Keratinocyte (primary cell): Measurements from ENCODE around the gene LHX5. TPM values are rescaled to one million over a fixed set of nuclear protein-coding genes. Genes with fewer than 3 reads are reported as not detected.
A peak's percentile ranks its signal among the peaks of the same experiment; 100 is the strongest.

Experiments used
- DNase-seq: peaks from one replicate; pipeline ENCODE4 v3.0.0-alpha.2; 2011; ENCODE audit warnings: low read depth, missing footprints, low spot score
- FAIRE-seq: peaks from 2 replicates; lab custom pipeline; 2011; peaks lifted over from hg19 to GRCh38; lab: Jason Lieb, UNC
- H2AFZ ChIP-seq: 2 replicates; pipeline ENCODE4 v1.6.0; 2012; ENCODE audit warnings: low read length, control low read depth, inconsistent platforms; ENCODE audit not compliant: control insufficient read depth
- H3K27ac ChIP-seq: 2 replicates; pipeline ENCODE4 v1.5.1; 2011; ENCODE audit warnings: low read length; ENCODE audit not compliant: control insufficient read depth, insufficient read depth
- H3K27me3 ChIP-seq: 3 replicates; pipeline ENCODE4 v1.6.0; 2011; ENCODE audit warnings: low read length; ENCODE audit not compliant: control insufficient read depth, insufficient read depth; ENCODE audit errors: extremely low read depth
- H3K36me3 ChIP-seq, 2 experiments: 2 replicates in 1 of 2; 3 replicates in 1 of 2; pipeline ENCODE4 v1.5.1; 2011; ENCODE audit warnings: low read length in 2 of 2, mild to moderate bottlenecking in 1 of 2; ENCODE audit not compliant: control insufficient read depth in 2 of 2, insufficient read depth in 2 of 2; ENCODE audit errors: extremely low read depth in 1 of 2
- H3K4me1 ChIP-seq: 3 replicates; pipeline ENCODE4 v1.5.1; 2011; ENCODE audit warnings: low read length; ENCODE audit not compliant: control insufficient read depth, insufficient read depth; ENCODE audit errors: extremely low read depth
- H3K4me2 ChIP-seq: 3 replicates; pipeline ENCODE4 v1.6.0; 2011; ENCODE audit warnings: low read depth, low read length; ENCODE audit not compliant: control insufficient read depth, insufficient read depth; ENCODE audit errors: extremely low read depth
- H3K4me3 ChIP-seq, 3 experiments: fragments of 200-600 bp in 1 of 3; sonication (generic) in 1 of 3; 2 replicates in 2 of 3; 3 replicates in 1 of 3; pipeline ENCODE4 v1.5.1; 2011 to 2016; ENCODE audit warnings: low read length in 3 of 3, mild to moderate bottlenecking in 3 of 3, control low read depth in 2 of 3, inconsistent platforms in 1 of 3, low read depth in 1 of 3, mixed read lengths in 1 of 3, mixed run types in 1 of 3, moderate library complexity in 1 of 3; ENCODE audit not compliant: control insufficient read depth in 2 of 3, insufficient read depth in 2 of 3; ENCODE audit errors: extremely low read depth in 1 of 3
- H3K79me2 ChIP-seq: 2 replicates; pipeline ENCODE4 v1.6.0; 2012; ENCODE audit warnings: low read length; ENCODE audit not compliant: control insufficient read depth, insufficient read depth
- H3K9ac ChIP-seq: 3 replicates; pipeline ENCODE4 v1.6.0; 2011; ENCODE audit warnings: low read length; ENCODE audit not compliant: control insufficient read depth, insufficient read depth; ENCODE audit errors: extremely low read depth
- H3K9me1 ChIP-seq: 3 replicates; pipeline ENCODE4 v1.6.0; 2011; ENCODE audit warnings: low read length; ENCODE audit not compliant: control insufficient read depth, insufficient read depth; ENCODE audit errors: extremely low read depth
- H3K9me3 ChIP-seq: 2 replicates; pipeline ENCODE4 v1.5.1; 2012; ENCODE audit warnings: low read depth, low read length; ENCODE audit not compliant: control insufficient read depth
- H4K20me1 ChIP-seq: 3 replicates; pipeline ENCODE4 v1.6.0; 2011; ENCODE audit warnings: low read length; ENCODE audit not compliant: control insufficient read depth, insufficient read depth; ENCODE audit errors: extremely low read depth
- CTCF ChIP-seq, 3 experiments: IDR thresholded peaks in 1 of 3; conservative IDR thresholded peaks in 1 of 3; optimal IDR thresholded peaks in 1 of 3; 2 replicates in 2 of 3; 3 replicates in 1 of 3; pipeline versions ENCODE3 to v1.5.1; 2011; ENCODE audit warnings: low read length in 3 of 3, mild to moderate bottlenecking in 3 of 3, moderate library complexity in 2 of 3, control low read depth in 1 of 3, inconsistent platforms in 1 of 3; ENCODE audit not compliant: insufficient read depth in 2 of 3; ENCODE audit errors: extremely low read depth in 1 of 3
- EZH2 ChIP-seq: IDR thresholded peaks from one replicate; pipeline ENCODE4 v1.6.1; 2012; ENCODE audit warnings: inconsistent platforms, mild to moderate bottlenecking, low read length, moderate library complexity
- dilution Hi-C: fragments of 300-500 bp; cut with MboI; formaldehyde crosslinking; loops from one replicate; pipeline ENCODE4 v1.7.0; 2020; ENCODE audit warnings: low sequenced_read_pairs; ENCODE audit not compliant: extremely low pct_ligation_motif_present
- polyA plus RNA-seq, 5 experiments: library from polyadenylated mRNA; depleted of rRNA in 3 of 5; stranded (reverse) in 3 of 5; stranded (forward) in 1 of 5; unstranded in 1 of 5; fragments of >200 nt; gene quantifications; 1 replicate in 1 of 5; 2 replicates in 3 of 5; 3 replicates in 1 of 5; pipeline versions ENCODE4 v1.2.1 to v1.2.3, GENCODE V29; 2011 to 2012; ENCODE audit warnings: missing spikeins in 2 of 5, low read depth in 1 of 5, low replicate concordance in 1 of 5

Gene LHX5
- polyA plus RNA-seq, 1 donor (not counting 4 experiments of a cell fraction or from before 2014, with no cell fraction given): 0.04 TPM

- no peak overlapping the region for H3K4me3 ChIP-seq
- no peak overlapping the region for H3K4me2 ChIP-seq
- H4K20me1 ChIP-seq: no peaks in the 10 kb centered on the region
- no peaks in the 10 kb centered on the region for H3K9me1 ChIP-seq
- H3K27ac ChIP-seq: no peak overlapping the region
- no peaks in the 10 kb centered on the region for H3K36me3 ChIP-seq
- H3K79me2 ChIP-seq: no peaks in the 10 kb centered on the region
- H3K27me3 ChIP-seq: peaks cover 22% of the 10 kb centered on the region
- no peak for TF ChIP-seq EZH2
- TF ChIP-seq CTCF (optimal IDR thresholded peaks at IDR 0.05 in 1 of 3, IDR thresholded peaks at IDR 0.05 in 1 of 3, conservative IDR thresholded peaks at IDR 0.05 in 1 of 3; ENCODE audit: extremely low read depth in 1 of 3, insufficient read depth in 2 of 3, low read length in 3 of 3): no peak
- H2AFZ ChIP-seq: no peak overlapping the region
- no peaks in the 10 kb centered on the region for H3K4me1 ChIP-seq
- no peak for FAIRE-seq
- H3K9ac ChIP-seq: no peak overlapping the region
- dilution Hi-C loops: no loop called here
- no peak for DNase-seq
- H3K9me3 ChIP-seq: no peaks in the 10 kb centered on the region
Measured at GRCh38 chr12:113515082-113515856, 43.6 kb upstream of the LHX5 start.

- Histone ChIP-seq H3K9ac (no peak overlapping the region), H3K27me3 (peaks cover 22% of the 10 kb centered on the region), H3K9me3 (no peaks in the 10 kb centered on the region), H4K20me1 (no peaks in the 10 kb centered on the region), H3K4me2 (no peak overlapping the region), H3K9me1 (no peaks in the 10 kb centered on the region), H2AFZ (no peak overlapping the region), H3K27ac (no peak overlapping the region), H3K4me3 (no peak overlapping the region), H3K4me1 (no peaks in the 10 kb centered on the region), H3K36me3 (no peaks in the 10 kb centered on the region), H3K79me2 (no peaks in the 10 kb centered on the region)
- dilution Hi-C loops: no loop called here
- no peak for DNase-seq
- peak; percentile 16 for TF ChIP-seq EZH2
- no peak for TF ChIP-seq CTCF (optimal IDR thresholded peaks at IDR 0.05 in 1 of 3, IDR thresholded peaks at IDR 0.05 in 1 of 3, conservative IDR thresholded peaks at IDR 0.05 in 1 of 3; ENCODE audit: extremely low read depth in 1 of 3, insufficient read depth in 2 of 3, low read length in 3 of 3)
- FAIRE-seq: no peak
Measured at GRCh38 chr12:113514602-113515001, 42.9 kb upstream of the LHX5 start.
